K562 (cell line): ENCODE data around the gene VPS26A. TPM values are rescaled to one million over a fixed set of nuclear protein-coding genes. Genes with fewer than 3 reads are reported as not detected.

ENCODE experiments used
- ARHGAP35 ChIP-seq: fragments of 450-650 bp; IDR thresholded peaks from 2 replicates; pipeline ENCODE4 v1.6.1; 2018; ENCODE audit not compliant: partially characterized antibody
- BCOR ChIP-seq: fragments of 450-650 bp; IDR thresholded peaks from 2 replicates; pipeline ENCODE4 v1.6.1; 2016
- GATAD2A ChIP-seq: fragments of 450-650 bp; IDR thresholded peaks from 2 replicates; pipeline ENCODE4 v1.6.1; 2017
- MTA1 ChIP-seq: fragments of 450-650 bp; IDR thresholded peaks from 2 replicates; pipeline ENCODE4 v1.6.1; 2017; ENCODE audit warnings: borderline replicate concordance
- PBX2 ChIP-seq, 2 experiments: IDR thresholded peaks in 1 of 2; conservative IDR thresholded peaks in 1 of 2; 2 replicates each; pipeline ENCODE4 v1.6.1; 2016; ENCODE audit warnings: low read depth in 2 of 2, mild to moderate bottlenecking in 1 of 2, missing compliant biosample characterization in 1 of 2, missing genetic modification characterization in 1 of 2, moderate library complexity in 1 of 2
- PKNOX1 ChIP-seq: fragments of 450-650 bp; IDR thresholded peaks from 2 replicates; pipeline ENCODE4 v1.6.1; 2016
- THAP7 ChIP-seq: fragments of 250-450 bp; sonication (Bioruptor Pico); IDR thresholded peaks from 2 replicates; pipeline ENCODE4 v1.5.0; 2021
- ZNF655 ChIP-seq: fragments of 250-450 bp; sonication (Bioruptor Pico); IDR thresholded peaks from 2 replicates; pipeline ENCODE4 v1.5.0; 2021
- ZNF695 ChIP-seq: fragments of 450-650 bp; formaldehyde crosslinking; IDR thresholded peaks from 2 replicates; pipeline ENCODE4 v1.4.0; 2020; ENCODE audit warnings: mild to moderate bottlenecking, moderate library complexity
- polyA plus RNA-seq, 8 experiments: library from polyadenylated mRNA; depleted of rRNA in 4 of 8; stranded (reverse) in 5 of 8; unstranded in 3 of 8; fragments of >200 nt; fragmentation: Nextera tagmentation in 2 of 8; fragmentation: Illumina TruSeq in 1 of 8; extraction: Ambion mirVana in 2 of 8; extraction: Trizol in 1 of 8; gene quantifications; 2 replicates each; pipeline versions ENCODE4 v1.2.1 to v1.2.3, GENCODE V29; 2011 to 2014; ENCODE audit warnings: inconsistent platforms in 1 of 8, missing spikeins in 1 of 8
- total RNA-seq, 7 experiments: library from RNA; depleted of rRNA in 6 of 7; stranded (reverse); fragments of >200 nt in 6 of 7; fragmentation: Illumina TruSeq in 2 of 7; extraction: Trizol in 2 of 7; gene quantifications; 2 replicates each; pipeline versions ENCODE4 v1.2.1 to v1.2.3, GENCODE V29; 2011 to 2021; ENCODE audit warnings: low replicate concordance in 1 of 7
- TF ChIP-seq, protein P1 (sequence below): fragments of 450-650 bp; IDR thresholded peaks from 2 replicates; pipeline ENCODE4 v1.6.1; 2016; ENCODE audit warnings: low read depth
- TF ChIP-seq, protein P2 (sequence below): fragments of 450-650 bp; IDR thresholded peaks from 2 replicates; pipeline ENCODE4 v1.6.1; 2018; ENCODE audit warnings: mild to moderate bottlenecking, low read depth; ENCODE audit not compliant: partially characterized antibody

Gene VPS26A
- total and polyA plus RNA-seq, 9 of the 15 experiments (the other 6 are each of a cell fraction or from before 2014, with no cell fraction given), result 47.1 to 137 (median 69.3) TPM

DNA sequence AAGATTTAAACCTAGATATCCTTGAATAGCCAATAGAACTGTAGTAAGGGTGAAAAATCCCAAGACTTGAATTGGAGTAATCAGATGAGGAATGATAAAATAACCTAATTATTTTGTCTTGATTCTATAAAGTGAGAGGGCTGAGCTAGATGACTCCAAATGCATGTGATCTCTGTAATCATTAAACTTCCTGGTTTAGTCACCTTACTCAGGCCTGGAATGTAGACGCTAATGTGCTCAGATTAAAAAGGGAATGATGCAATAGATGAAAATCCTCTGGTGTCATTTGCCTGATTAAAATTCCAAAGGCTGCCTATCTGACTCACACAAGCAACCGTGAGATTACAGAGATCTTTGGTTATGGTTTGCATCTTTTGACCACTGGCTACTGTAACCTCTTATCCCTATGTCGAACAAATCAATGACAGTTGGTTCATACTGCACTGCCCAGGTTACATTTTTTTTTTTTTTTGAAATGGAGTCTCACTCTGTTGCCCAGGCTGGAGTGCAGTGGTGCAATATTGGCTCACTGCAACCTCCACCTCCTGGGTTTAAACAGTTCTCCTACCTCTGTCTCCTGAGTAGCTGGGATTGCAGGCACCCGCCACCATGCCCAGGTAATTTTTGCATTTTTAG, 93.3 kb downstream of the VPS26A start (continued):
- TF ChIP-seq, protein P1, sequence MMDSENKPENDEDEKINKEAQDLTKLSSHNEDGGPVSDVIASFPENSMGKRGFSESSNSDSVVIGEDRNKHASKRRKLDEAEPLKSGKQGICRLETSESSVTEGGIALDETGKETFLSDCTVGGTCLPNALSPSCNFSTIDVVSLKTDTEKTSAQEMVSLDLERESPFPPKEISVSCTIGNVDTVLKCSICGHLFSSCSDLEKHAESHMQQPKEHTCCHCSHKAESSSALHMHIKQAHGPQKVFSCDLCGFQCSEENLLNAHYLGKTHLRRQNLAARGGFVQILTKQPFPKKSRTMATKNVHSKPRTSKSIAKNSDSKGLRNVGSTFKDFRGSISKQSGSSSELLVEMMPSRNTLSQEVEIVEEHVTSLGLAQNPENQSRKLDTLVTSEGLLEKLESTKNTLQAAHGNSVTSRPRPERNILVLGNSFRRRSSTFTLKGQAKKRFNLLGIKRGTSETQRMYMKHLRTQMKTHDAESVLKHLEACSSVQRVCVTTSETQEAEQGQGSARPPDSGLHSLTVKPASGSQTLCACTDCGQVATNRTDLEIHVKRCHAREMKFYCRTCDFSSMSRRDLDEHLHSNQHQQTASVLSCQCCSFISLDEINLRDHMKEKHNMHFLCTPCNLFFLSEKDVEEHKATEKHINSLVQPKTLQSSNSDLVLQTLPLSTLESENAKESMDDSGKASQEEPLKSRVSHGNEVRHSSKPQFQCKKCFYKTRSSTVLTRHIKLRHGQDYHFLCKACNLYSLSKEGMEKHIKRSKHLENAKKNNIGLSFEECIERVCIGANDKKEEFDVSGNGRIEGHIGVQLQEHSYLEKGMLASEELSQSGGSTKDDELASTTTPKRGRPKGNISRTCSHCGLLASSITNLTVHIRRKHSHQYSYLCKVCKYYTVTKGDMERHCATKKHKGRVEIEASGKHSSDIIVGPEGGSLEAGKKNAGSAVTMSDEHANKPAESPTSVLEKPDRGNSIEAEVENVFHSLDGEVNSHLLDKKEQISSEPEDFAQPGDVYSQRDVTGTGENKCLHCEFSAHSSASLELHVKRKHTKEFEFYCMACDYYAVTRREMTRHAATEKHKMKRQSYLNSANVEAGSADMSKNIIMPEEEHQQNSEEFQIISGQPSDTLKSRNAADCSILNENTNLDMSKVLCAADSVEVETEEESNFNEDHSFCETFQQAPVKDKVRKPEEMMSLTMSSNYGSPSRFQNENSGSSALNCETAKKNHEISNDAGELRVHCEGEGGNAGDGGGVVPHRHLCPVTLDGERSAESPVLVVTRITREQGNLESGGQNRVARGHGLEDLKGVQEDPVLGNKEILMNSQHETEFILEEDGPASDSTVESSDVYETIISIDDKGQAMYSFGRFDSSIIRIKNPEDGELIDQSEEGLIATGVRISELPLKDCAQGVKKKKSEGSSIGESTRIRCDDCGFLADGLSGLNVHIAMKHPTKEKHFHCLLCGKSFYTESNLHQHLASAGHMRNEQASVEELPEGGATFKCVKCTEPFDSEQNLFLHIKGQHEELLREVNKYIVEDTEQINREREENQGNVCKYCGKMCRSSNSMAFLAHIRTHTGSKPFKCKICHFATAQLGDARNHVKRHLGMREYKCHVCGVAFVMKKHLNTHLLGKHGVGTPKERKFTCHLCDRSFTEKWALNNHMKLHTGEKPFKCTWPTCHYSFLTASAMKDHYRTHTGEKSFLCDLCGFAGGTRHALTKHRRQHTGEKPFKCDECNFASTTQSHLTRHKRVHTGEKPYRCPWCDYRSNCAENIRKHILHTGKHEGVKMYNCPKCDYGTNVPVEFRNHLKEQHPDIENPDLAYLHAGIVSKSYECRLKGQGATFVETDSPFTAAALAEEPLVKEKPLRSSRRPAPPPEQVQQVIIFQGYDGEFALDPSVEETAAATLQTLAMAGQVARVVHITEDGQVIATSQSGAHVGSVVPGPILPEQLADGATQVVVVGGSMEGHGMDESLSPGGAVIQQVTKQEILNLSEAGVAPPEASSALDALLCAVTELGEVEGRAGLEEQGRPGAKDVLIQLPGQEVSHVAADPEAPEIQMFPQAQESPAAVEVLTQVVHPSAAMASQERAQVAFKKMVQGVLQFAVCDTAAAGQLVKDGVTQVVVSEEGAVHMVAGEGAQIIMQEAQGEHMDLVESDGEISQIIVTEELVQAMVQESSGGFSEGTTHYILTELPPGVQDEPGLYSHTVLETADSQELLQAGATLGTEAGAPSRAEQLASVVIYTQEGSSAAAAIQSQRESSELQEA, result no peak
- TF ChIP-seq PBX2 (CRISPR knock-in tag; IDR thresholded peaks at IDR 0.05; ENCODE audit: low read depth) (no peak), PBX2 (tag; conservative IDR thresholded peaks at IDR 0.05; ENCODE audit: low read depth) (no peak), GATAD2A (no peak), ZNF695 (no peak), ZNF655 (CRISPR knock-in tag) (no peak), PKNOX1 (peak; percentile 53; the same call in 1 of the 2 replicates), MTA1 (peak; percentile 82; the same call in 1 of the 2 replicates), ARHGAP35 (no peak), BCOR (no peak), THAP7 (no peak)
- TF ChIP-seq, protein P2, sequence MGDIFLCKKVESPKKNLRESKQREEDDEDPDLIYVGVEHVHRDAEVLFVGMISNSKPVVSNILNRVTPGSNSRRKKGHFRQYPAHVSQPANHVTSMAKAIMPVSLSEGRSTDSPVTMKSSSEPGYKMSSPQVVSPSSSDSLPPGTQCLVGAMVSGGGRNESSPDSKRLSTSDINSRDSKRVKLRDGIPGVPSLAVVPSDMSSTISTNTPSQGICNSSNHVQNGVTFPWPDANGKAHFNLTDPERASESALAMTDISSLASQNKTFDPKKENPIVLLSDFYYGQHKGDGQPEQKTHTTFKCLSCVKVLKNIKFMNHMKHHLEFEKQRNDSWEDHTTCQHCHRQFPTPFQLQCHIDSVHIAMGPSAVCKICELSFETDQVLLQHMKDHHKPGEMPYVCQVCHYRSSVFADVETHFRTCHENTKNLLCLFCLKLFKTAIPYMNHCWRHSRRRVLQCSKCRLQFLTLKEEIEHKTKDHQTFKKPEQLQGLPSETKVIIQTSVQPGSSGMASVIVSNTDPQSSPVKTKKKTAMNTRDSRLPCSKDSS, result no peak
